SK-N-SH (cell line): ENCODE measurements around the gene SMIM5. TPM values are rescaled to one million over a fixed set of nuclear protein-coding genes. Genes with fewer than 3 reads are reported as not detected.

Experiments
- CTCF ChIA-PET: fragments of 300-600, 350-600 bp; formaldehyde crosslinking; extraction: SDS; loops from one replicate; lab custom pipeline; 2021; lab: Yijun Ruan, JAX
- POLR2A ChIA-PET: fragments of 350-600 bp; sonication (Branson Sonifier 250); formaldehyde crosslinking; extraction: SDS; loops from one replicate; lab custom pipeline; 2020; ENCODE audit warnings: antibody characterized with exemption, inconsistent platforms; lab: Yijun Ruan, JAX
- DNase-seq: peaks from one replicate; pipeline ENCODE4 v3.0.0; 2012
- H2AFZ ChIP-seq: fragments of 200-600 bp; sonication (generic); 2 replicates; pipeline ENCODE4 v1.8.1; 2016; ENCODE audit warnings: antibody characterized with exemption, mild to moderate bottlenecking, low read depth
- H3F3A ChIP-seq: fragments of 200-600 bp; sonication (generic); replicated peaks from 2 replicates; pipeline ENCODE3; 2016; ENCODE audit warnings: antibody characterized with exemption, mild to moderate bottlenecking; ENCODE audit not compliant: insufficient read depth
- H3K27ac ChIP-seq, 2 experiments: fragments of 200-500 bp in 1 of 2; fragments of 200-600 bp in 1 of 2; sonication (Bioruptor generic) in 1 of 2; sonication (generic), shearing (Covaris generic) in 1 of 2; 2 replicates each; pipeline versions ENCODE4 v1.5.1 to v1.6.1; 2014 to 2016; ENCODE audit warnings: low read depth in 2 of 2, inconsistent platforms in 1 of 2, low read length in 1 of 2, mild to moderate bottlenecking in 1 of 2, mixed read lengths in 1 of 2
- H3K27me3 ChIP-seq: fragments of 200-600 bp; sonication (generic), shearing (Covaris generic); 2 replicates; pipeline ENCODE4 v1.6.1; 2016; ENCODE audit warnings: mixed run types; ENCODE audit not compliant: insufficient read depth
- H3K36me3 ChIP-seq, 2 experiments: fragments of 200-500 bp in 1 of 2; fragments of 200-600 bp in 1 of 2; sonication (Bioruptor generic) in 1 of 2; sonication (generic) in 1 of 2; replicated peaks in 1 of 2; 2 replicates each; pipeline versions ENCODE3 to v1.5.1; 2014 to 2016; ENCODE audit warnings: low read length in 1 of 2, mild to moderate bottlenecking in 1 of 2; ENCODE audit not compliant: insufficient read depth in 2 of 2, control insufficient read depth in 1 of 2
- H3K4me1 ChIP-seq, 2 experiments: fragments of 200-500 bp in 1 of 2; fragments of 200-600 bp in 1 of 2; sonication (Bioruptor generic) in 1 of 2; sonication (generic), shearing (Covaris generic) in 1 of 2; 2 replicates each; pipeline versions ENCODE4 v1.5.1 to v1.6.1; 2014 to 2016; ENCODE audit warnings: low read depth in 1 of 2, low read length in 1 of 2, mixed run types in 1 of 2; ENCODE audit not compliant: insufficient read depth in 2 of 2, control insufficient read depth in 1 of 2
- H3K4me2 ChIP-seq: fragments of 200-600 bp; sonication (generic), shearing (Covaris generic); 2 replicates; pipeline ENCODE4 v1.6.1; 2017; ENCODE audit warnings: mixed run types
- H3K4me3 ChIP-seq, 2 experiments: fragments of 200-500 bp in 1 of 2; fragments of 200-600 bp in 1 of 2; sonication (Bioruptor generic) in 1 of 2; sonication (generic), shearing (Covaris generic) in 1 of 2; 2 replicates each; pipeline versions ENCODE4 v1.5.1 to v1.8.1; 2014 to 2016; ENCODE audit warnings: low read depth in 2 of 2, inconsistent platforms in 1 of 2, low read length in 1 of 2, mild to moderate bottlenecking in 1 of 2, mixed read lengths in 1 of 2, moderate library complexity in 1 of 2
- H3K79me2 ChIP-seq: fragments of 200-600 bp; sonication (generic); 2 replicates; pipeline ENCODE4 v1.8.1; 2017; ENCODE audit warnings: mild to moderate bottlenecking; ENCODE audit not compliant: insufficient read depth
- H3K9ac ChIP-seq: fragments of 200-600 bp; sonication (generic); 2 replicates; pipeline ENCODE4 v1.6.1; 2017; ENCODE audit warnings: mixed run types
- H3K9me2 ChIP-seq: fragments of 200-600 bp; sonication (generic); 2 replicates; pipeline ENCODE4 v1.6.1; 2017; ENCODE audit warnings: mixed run types
- H3K9me3 ChIP-seq: fragments of 200-600 bp; sonication (generic); 2 replicates; pipeline ENCODE4 v1.6.1; 2017; ENCODE audit warnings: mixed run types, mild to moderate bottlenecking, moderate library complexity
- H4K20me1 ChIP-seq: fragments of 200-600 bp; sonication (generic); 2 replicates; pipeline ENCODE4 v1.6.1; 2017; ENCODE audit warnings: mild to moderate bottlenecking, mixed run types; ENCODE audit not compliant: insufficient read depth
- CHD2 ChIP-seq: fragments of 150-350 bp; IDR thresholded peaks from 2 replicates; pipeline ENCODE4 v1.6.1; 2018; ENCODE audit warnings: low read length; ENCODE audit not compliant: partially characterized antibody
- ELF1 ChIP-seq: IDR thresholded peaks from 2 replicates; pipeline ENCODE4 v1.4.0; 2012
- FOSL2 ChIP-seq: IDR thresholded peaks from 2 replicates; pipeline ENCODE4 v1.4.0; 2012; ENCODE audit warnings: low read depth, mild to moderate bottlenecking, moderate library complexity, borderline replicate concordance
- FOXJ3 ChIP-seq: sonication (generic); formaldehyde crosslinking; IDR thresholded peaks from 2 replicates; pipeline ENCODE4 v1.5.1; 2020; ENCODE audit warnings: mild to moderate bottlenecking, missing genetic modification reagents
- GABPA ChIP-seq: IDR thresholded peaks from 2 replicates; pipeline ENCODE4 v1.4.0; 2012; ENCODE audit warnings: low read depth, mild to moderate bottlenecking
- GATA2 ChIP-seq: sonication (generic); formaldehyde crosslinking; IDR thresholded peaks from 2 replicates; pipeline ENCODE4 v1.5.0; 2020; ENCODE audit warnings: mild to moderate bottlenecking, missing genetic modification reagents
- JUND ChIP-seq: IDR thresholded peaks from 2 replicates; pipeline ENCODE4 v1.4.0; 2012
- MAX ChIP-seq: IDR thresholded peaks from 2 replicates; pipeline ENCODE4 v1.4.0; 2012; ENCODE audit warnings: low read depth
- MXI1 ChIP-seq: IDR thresholded peaks from 2 replicates; pipeline ENCODE4 v1.6.1; 2012; ENCODE audit warnings: mild to moderate bottlenecking, low read depth, low read length, improper control_type of control experiment
- NFIC ChIP-seq: IDR thresholded peaks from 2 replicates; pipeline ENCODE4 v1.4.0; 2012; ENCODE audit warnings: borderline replicate concordance
- NRF1 ChIP-seq: IDR thresholded peaks from 2 replicates; pipeline ENCODE4 v1.6.1; 2012; ENCODE audit warnings: low read depth, mild to moderate bottlenecking, low read length
- RAD21 ChIP-seq: IDR thresholded peaks from 2 replicates; pipeline ENCODE4 v1.6.1; 2012; ENCODE audit warnings: mild to moderate bottlenecking, low read length
- RCOR1 ChIP-seq: fragments of 150-350 bp; IDR thresholded peaks from 2 replicates; pipeline ENCODE4 v1.6.1; 2017; ENCODE audit warnings: antibody characterized with exemption, low read length
- RXRA ChIP-seq: IDR thresholded peaks from 2 replicates; pipeline ENCODE4 v1.4.0; 2012; ENCODE audit warnings: low read depth, mild to moderate bottlenecking, borderline replicate concordance
- SMC3 ChIP-seq: IDR thresholded peaks from 2 replicates; pipeline ENCODE4 v1.6.1; 2012; ENCODE audit warnings: low read depth, low read length, improper control_type of control experiment
- USF1 ChIP-seq: IDR thresholded peaks from 2 replicates; pipeline ENCODE4 v1.4.0; 2012; ENCODE audit warnings: low read depth, borderline replicate concordance
- USF2 ChIP-seq: fragments of 150-350 bp; IDR thresholded peaks from 2 replicates; pipeline ENCODE4 v1.6.1; 2017; ENCODE audit warnings: antibody characterized with exemption, low read length, low read depth, borderline replicate concordance
- WGBS: methylation state at CpG from one replicate; pipeline ENCODE4 v1.1.6; 2017; ENCODE audit warnings: low lambda C conversion rate; 5-methylcytosine and 5-hydroxymethylcytosine counted together
- polyA plus RNA-seq, 3 experiments: library from polyadenylated mRNA; depleted of rRNA; stranded (reverse); fragments of >200 nt; gene quantifications; 2 replicates each; pipeline ENCODE4 v1.2.3, GENCODE V29; 2012
- TF ChIP-seq, protein P1 (sequence below): fragments of 200-600 bp; sonication (generic); IDR thresholded peaks from 2 replicates; pipeline ENCODE4 v1.6.1; 2017; ENCODE audit warnings: antibody characterized with exemption, mild to moderate bottlenecking, moderate library complexity

The SMIM5 gene
- polyA plus RNA-seq, 1 of the 3 experiments (the other 2 are of a cell fraction) = 0.02 TPM

- ChIA-PET CTCF (interaction anchor here (0.7 to 37.9 kb wide), 8 partner anchors 8 to 191 kb away, joined by 3 to 1189 read pairs (median 15); partner anchors contain the start of gene SMIM5), POLR2A (no interaction called here)
- no peak overlapping the region for H3K27ac ChIP-seq
- H3K79me2 ChIP-seq = no peaks in the 10 kb centered on the region
- H3K36me3 ChIP-seq = no peaks in the 10 kb centered on the region
- H3K9me3 ChIP-seq = no peaks in the 10 kb centered on the region
- no peak overlapping the region for H3K4me2 ChIP-seq
- no peak overlapping the region for H3K9ac ChIP-seq
- H3F3A ChIP-seq = no peaks in the 10 kb centered on the region
- H3K9me2 ChIP-seq = no peaks in the 10 kb centered on the region
- no peak for DNase-seq
- TF ChIP-seq NRF1 (no peak), RCOR1 (no peak)
- WGBS = 72% methylated on average over 11 of the region's 11 CpGs
- peaks cover 0 to 24% of the 10 kb centered on the region in 2 experiments; a peak in 1 of 4 replicates for H3K4me1 ChIP-seq
- no peak overlapping the region for H3K4me3 ChIP-seq
- no peak overlapping the region for H2AFZ ChIP-seq
- no peaks in the 10 kb centered on the region for H4K20me1 ChIP-seq
- H3K27me3 ChIP-seq = no peaks in the 10 kb centered on the region
These were observed 15.6 kb upstream of the SMIM5 start for GRCh38 chr17:75617675-75618074.

DNA sequence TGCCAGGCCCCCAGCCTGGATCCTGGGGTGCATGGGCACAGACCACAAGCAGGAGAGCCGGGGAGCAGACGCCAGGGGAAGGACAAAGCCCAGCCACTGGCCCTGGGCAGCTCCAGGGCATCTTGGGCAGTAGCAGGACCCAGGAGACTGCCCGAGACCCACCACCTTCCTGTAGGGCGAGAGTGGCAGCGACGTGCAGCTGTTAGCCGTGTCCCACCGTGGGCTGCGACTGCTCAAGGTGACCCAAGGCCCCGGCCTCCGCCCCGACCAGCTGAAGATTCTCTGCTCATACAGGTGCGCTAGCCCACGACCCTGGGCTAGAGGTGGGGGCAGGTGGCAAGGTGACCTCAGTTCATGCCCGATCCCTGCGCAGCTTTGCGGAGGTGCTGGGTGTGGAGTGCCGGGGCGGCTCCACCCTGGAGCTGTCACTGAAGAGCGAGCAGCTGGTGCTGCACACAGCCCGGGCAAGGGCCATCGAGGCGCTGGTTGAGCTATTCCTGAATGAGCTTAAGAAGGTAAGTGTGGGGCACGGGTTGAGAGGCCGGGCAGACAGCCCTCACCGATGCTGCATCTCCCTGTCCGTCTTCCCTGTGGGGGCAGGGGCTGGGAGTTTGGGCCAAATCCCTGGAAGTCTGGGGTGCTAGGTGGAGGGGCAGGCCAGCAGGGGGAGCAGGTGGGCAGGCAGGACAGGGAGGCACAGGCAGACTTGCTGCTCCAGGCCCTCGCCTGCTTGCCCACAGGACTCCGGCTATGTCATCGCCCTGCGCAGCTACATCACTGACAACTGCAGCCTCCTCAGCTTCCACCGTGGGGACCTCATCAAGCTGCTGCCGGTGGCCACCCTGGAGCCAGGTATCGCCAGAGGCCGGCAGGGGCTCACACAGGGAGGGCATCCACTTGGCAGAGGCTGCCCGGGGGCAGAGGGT is 13.5 kb upstream of the SMIM5 start:
- TF ChIP-seq RAD21 (peak; percentile 41), NFIC (no peak), SMC3 (peak; percentile 47)
- TF ChIP-seq, protein P1, sequence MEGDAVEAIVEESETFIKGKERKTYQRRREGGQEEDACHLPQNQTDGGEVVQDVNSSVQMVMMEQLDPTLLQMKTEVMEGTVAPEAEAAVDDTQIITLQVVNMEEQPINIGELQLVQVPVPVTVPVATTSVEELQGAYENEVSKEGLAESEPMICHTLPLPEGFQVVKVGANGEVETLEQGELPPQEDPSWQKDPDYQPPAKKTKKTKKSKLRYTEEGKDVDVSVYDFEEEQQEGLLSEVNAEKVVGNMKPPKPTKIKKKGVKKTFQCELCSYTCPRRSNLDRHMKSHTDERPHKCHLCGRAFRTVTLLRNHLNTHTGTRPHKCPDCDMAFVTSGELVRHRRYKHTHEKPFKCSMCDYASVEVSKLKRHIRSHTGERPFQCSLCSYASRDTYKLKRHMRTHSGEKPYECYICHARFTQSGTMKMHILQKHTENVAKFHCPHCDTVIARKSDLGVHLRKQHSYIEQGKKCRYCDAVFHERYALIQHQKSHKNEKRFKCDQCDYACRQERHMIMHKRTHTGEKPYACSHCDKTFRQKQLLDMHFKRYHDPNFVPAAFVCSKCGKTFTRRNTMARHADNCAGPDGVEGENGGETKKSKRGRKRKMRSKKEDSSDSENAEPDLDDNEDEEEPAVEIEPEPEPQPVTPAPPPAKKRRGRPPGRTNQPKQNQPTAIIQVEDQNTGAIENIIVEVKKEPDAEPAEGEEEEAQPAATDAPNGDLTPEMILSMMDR = peak; percentile 73
- Histone ChIP-seq H3K4me2 (no peak overlapping the region), H3K4me3 (no peak overlapping the region; a peak in 1 of 4 replicates), H2AFZ (no peak overlapping the region), H3K9me2 (no peaks in the 10 kb centered on the region), H3K9ac (no peak overlapping the region), H4K20me1 (no peaks in the 10 kb centered on the region), H3F3A (no peaks in the 10 kb centered on the region), H3K79me2 (no peaks in the 10 kb centered on the region), H3K36me3 (no peaks in the 10 kb centered on the region), H3K27ac (no peak overlapping the region), H3K4me1 (peaks cover 0 to 24% of the 10 kb centered on the region in 2 experiments; a peak in 1 of 4 replicates), H3K27me3 (no peaks in the 10 kb centered on the region), H3K9me3 (no peaks in the 10 kb centered on the region)
- peak; percentile 89 for DNase-seq
- ChIA-PET POLR2A (interaction anchor here (1.1 kb wide), 2 partner anchors 10 to 17 kb away, joined by 3 read pairs; no protein-coding TSS in a partner anchor), CTCF (interaction anchor here (0.6 to 37.9 kb wide), 30 partner anchors 8 to 349 kb away, joined by 3 to 1370 read pairs (median 3); partner anchors contain the start of genes GALK1, RECQL5, SAP30BP and SMIM5)
- WGBS = 44% methylated on average over 28 of the region's 36 CpGs

- no peaks in the 10 kb centered on the region for H3K9me2 ChIP-seq
- no peaks in the 10 kb centered on the region for H3K79me2 ChIP-seq
- no peak overlapping the region for H3K9ac ChIP-seq
- no peaks in the 10 kb centered on the region for H4K20me1 ChIP-seq
- no peak overlapping the region for H3K4me2 ChIP-seq
- POLR2A ChIA-PET = interaction anchor here (1.0 kb wide), 1 partner anchor 10 kb away, joined by 3 read pairs; no protein-coding TSS in a partner anchor
- CTCF ChIA-PET = interaction anchor here (0.7 to 37.9 kb wide), 12 partner anchors 8 to 129 kb away, joined by 3 to 1370 read pairs (median 3); partner anchors contain the start of genes GALK1, SMIM5 and TSEN54
- no peak overlapping the region; a peak in 1 of 4 replicates for H3K27ac ChIP-seq
- WGBS = 80% methylated on average over 1 of the region's 4 CpGs
- H3K27me3 ChIP-seq = no peaks in the 10 kb centered on the region
- H3K9me3 ChIP-seq = no peaks in the 10 kb centered on the region
- DNase-seq = no peak
- peaks cover 0 to 28% of the 10 kb centered on the region in 2 experiments; a peak in 1 of 4 replicates for H3K4me1 ChIP-seq
- TF ChIP-seq FOXJ3 = no peak
- no peak for TF ChIP-seq USF2
- TF ChIP-seq GATA2 (CRISPR knock-in tag) = no peak
- no peak for TF ChIP-seq ELF1
- no peak for TF ChIP-seq MXI1
- TF ChIP-seq GABPA = no peak
- no peak for TF ChIP-seq JUND
- TF ChIP-seq FOSL2 = no peak
- TF ChIP-seq USF1 = no peak
- TF ChIP-seq CHD2 = no peak
- no peak for TF ChIP-seq RXRA
- no peak for TF ChIP-seq MAX
- no peak overlapping the region for H2AFZ ChIP-seq
- H3K36me3 ChIP-seq = no peaks in the 10 kb centered on the region
- no peaks in the 10 kb centered on the region for H3F3A ChIP-seq
- no peak overlapping the region for H3K4me3 ChIP-seq
These were observed 11.7 kb upstream of the SMIM5 start for GRCh38 chr17:75621489-75621888.
